Measurements from ENCODE around the gene SLC30A1. TPM values are rescaled to one million over a fixed set of nuclear protein-coding genes. Genes with fewer than 3 reads are reported as not detected.
A peak's percentile ranks its signal among the peaks of the same experiment; 100 is the strongest.

Gene SLC30A1
- total and polyA plus RNA-seq, 2 of the 8 experiments (the other 6 are each of a cell fraction or from before 2014, with no cell fraction given), result 4.5 to 14.0 TPM

- TF ChIP-seq POLR2A (IDR thresholded peaks at IDR 0.05; ENCODE audit: control extremely low read depth in 1 of 2, low read depth in 2 of 2, low read length in 2 of 2), result peak in 1 of 2 experiments; percentile 57; a peak in 2 of 3 replicates
- 0 out of 2 replicates have a peak, but pooled peaks have one; percentile 32 for TF ChIP-seq SP4 (IDR thresholded peaks at IDR 0.05; ENCODE audit: low read length)
- TF ChIP-seq ASH2L (IDR thresholded peaks at IDR 0.05; ENCODE audit: low read length), result peak; percentile 73
- peak; percentile 15; the same call in 1 of the 2 replicates for TF ChIP-seq YY1 (IDR thresholded peaks at IDR 0.05; ENCODE audit: low read depth, low read length)
- peak; percentile 92 for TF ChIP-seq RBBP5 (IDR thresholded peaks at IDR 0.05; ENCODE audit: borderline replicate concordance, low read depth, low read length)
- TF ChIP-seq RAD21 (IDR thresholded peaks at IDR 0.05 in 1 of 2, conservative IDR thresholded peaks at IDR 0.05 in 1 of 2; ENCODE audit: low read depth in 2 of 2, low read length in 2 of 2), result peak; percentile 57 to 71
- no peak for TF ChIP-seq TAF7 (optimal IDR thresholded peaks at IDR 0.05; ENCODE audit: borderline replicate concordance, low read depth, low read length)
- TF ChIP-seq RXRA (IDR thresholded peaks at IDR 0.05; ENCODE audit: insufficient read depth, low read depth, low read length), result 0 out of 2 replicates have a peak, but pooled peaks have one; percentile 52
- TF ChIP-seq KDM4A (IDR thresholded peaks at IDR 0.05; ENCODE audit: low read depth, low read length, severe bottlenecking), result peak; percentile 81
- peak; percentile 74 to 84 (median 80) for TF ChIP-seq CTCF (IDR thresholded peaks at IDR 0.05; ENCODE audit: control extremely low read depth in 1 of 3, insufficient read depth in 1 of 3, low read depth in 1 of 3, low read length in 3 of 3)
- 0 out of 2 replicates have a peak, but pooled peaks have one; percentile 2 for TF ChIP-seq TEAD4 (IDR thresholded peaks at IDR 0.05; ENCODE audit: low read depth, low read length)
- TF ChIP-seq RFX5 (IDR thresholded peaks at IDR 0.05; ENCODE audit: borderline replicate concordance, low read depth, low read length), result no peak
- TF ChIP-seq E2F6 (IDR thresholded peaks at IDR 0.05), result peak; percentile 64
- 0 out of 2 replicates have a peak, but pooled peaks have one; percentile 40 for TF ChIP-seq TBP (IDR thresholded peaks at IDR 0.05; ENCODE audit: low read depth, low read length)
- TF ChIP-seq CTBP2 (IDR thresholded peaks at IDR 0.05; ENCODE audit: borderline replicate concordance, insufficient read depth, insufficient read length, low read length), result peak; percentile 89
Observed at GRCh38 chr1:211577819-211578639, 932 bp downstream of the SLC30A1 start (continued).
